GM19372 (cell line): ENCODE data around the gene MLKL.
"Not testable (repeated sequence)": the region's sequence is repeated elsewhere in the genome, so short reads cannot be mapped to it uniquely, and the experiment has no call there.

ENCODE experiments used
- ATAC-seq: cut with Tn5 transposase; IDR thresholded peaks from one replicate; pipeline ENCODE4 v1.9.1; 2021; ENCODE audit warnings: mild to moderate bottlenecking, low read depth, moderate library complexity; ENCODE audit not compliant: unreplicated experiment

Gene MLKL

GRCh38 chr16:74657870-74658642 is 42.6 kb downstream of the MLKL start:
- ATAC-seq, result no peak

- ATAC-seq, result no peak
Measured at GRCh38 chr16:74654536-74655050, 46.1 kb downstream of the MLKL start.

GRCh38 chr16:74652883-74653282 is 47.8 kb downstream of the MLKL start:
- not testable (repeated sequence) for ATAC-seq

- no peak for ATAC-seq
Measured at GRCh38 chr16:74652249-74652648, 48.4 kb downstream of the MLKL start.

- no peak for ATAC-seq
Measured at GRCh38 chr16:74651841-74652240, 48.8 kb downstream of the MLKL start.

- no peak for ATAC-seq
Measured at GRCh38 chr16:74650966-74651567, 49.6 kb downstream of the MLKL start.

GRCh38 chr16:74649839-74650504 is 50.7 kb downstream of the MLKL start:
- ATAC-seq, result no peak

- ATAC-seq, result no peak
Measured at GRCh38 chr16:74641969-74642368, 58.7 kb downstream of the MLKL start.

GRCh38 chr16:74637742-74638453 is 62.8 kb downstream of the MLKL start:
- ATAC-seq, result no peak

GRCh38 chr16:74635303-74635702 is 65.4 kb downstream of the MLKL start:
- no peak for ATAC-seq

GRCh38 chr16:74633686-74634085 is 67.0 kb downstream of the MLKL start:
- ATAC-seq, result no peak

- no peak for ATAC-seq
Measured at GRCh38 chr16:74627506-74628220, 73.0 kb downstream of the MLKL start.

GRCh38 chr16:74626741-74627416 is 73.8 kb downstream of the MLKL start:
- no peak for ATAC-seq

- ATAC-seq, result no peak
Measured at GRCh38 chr16:74625500-74626350, 74.9 kb downstream of the MLKL start.

- no peak for ATAC-seq
Measured at GRCh38 chr16:74623839-74624235, 76.8 kb downstream of the MLKL start.

- no peak for ATAC-seq
Measured at GRCh38 chr16:74623214-74623838, 77.3 kb downstream of the MLKL start.

GRCh38 chr16:74622005-74622404 is 78.7 kb downstream of the MLKL start:
- no peak for ATAC-seq
